HG03575 (cell line): Measurements from ENCODE around the gene RIC1.
"Not testable (repeated sequence)": the region's sequence is repeated elsewhere in the genome, so short reads cannot be mapped to it uniquely, and the experiment has no call there.

Source experiments
- ATAC-seq: cut with Tn5 transposase; IDR thresholded peaks from one replicate; pipeline ENCODE4 v1.9.1; 2021; ENCODE audit not compliant: unreplicated experiment, insufficient number of reproducible peaks, low FRiP score; ENCODE audit errors: extremely low read depth

The RIC1 gene

DNA sequence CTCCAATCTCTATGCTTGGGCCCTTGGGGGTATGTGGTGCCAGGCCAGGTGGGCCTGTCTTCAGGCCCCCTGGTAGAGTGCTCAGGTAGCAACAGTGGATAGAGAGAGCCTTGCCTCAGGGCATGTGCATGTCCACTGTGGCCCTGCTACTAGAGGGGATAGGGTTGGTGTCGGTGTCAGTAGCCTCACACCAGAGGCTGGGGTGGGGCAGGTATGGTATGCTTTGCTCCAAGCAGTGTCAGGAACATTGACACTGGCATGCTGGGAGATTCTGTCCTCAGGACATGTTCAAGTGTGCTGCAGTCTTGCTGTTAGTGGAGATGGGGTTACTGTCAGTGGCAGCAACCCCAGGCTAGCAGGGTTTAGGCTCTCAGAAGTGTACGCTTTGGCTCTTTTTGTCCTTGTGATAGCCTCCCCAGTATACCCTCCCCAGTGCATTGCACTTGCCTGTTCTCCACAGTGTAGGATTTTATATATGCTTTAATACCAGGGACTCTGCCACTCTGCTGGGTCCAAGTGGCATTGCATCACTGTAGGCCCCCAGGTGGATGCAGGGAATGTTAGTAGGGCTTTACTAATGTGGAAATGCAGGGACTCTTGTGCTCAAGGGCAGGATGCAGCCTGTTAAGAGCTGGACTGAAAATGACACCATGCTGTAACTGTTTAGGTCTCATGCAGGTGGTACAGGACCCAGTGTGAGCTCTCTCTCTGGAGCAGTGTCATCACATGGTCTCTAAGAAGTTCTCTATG, 21.6 kb downstream of the RIC1 start:
- no peak for ATAC-seq

DNA sequence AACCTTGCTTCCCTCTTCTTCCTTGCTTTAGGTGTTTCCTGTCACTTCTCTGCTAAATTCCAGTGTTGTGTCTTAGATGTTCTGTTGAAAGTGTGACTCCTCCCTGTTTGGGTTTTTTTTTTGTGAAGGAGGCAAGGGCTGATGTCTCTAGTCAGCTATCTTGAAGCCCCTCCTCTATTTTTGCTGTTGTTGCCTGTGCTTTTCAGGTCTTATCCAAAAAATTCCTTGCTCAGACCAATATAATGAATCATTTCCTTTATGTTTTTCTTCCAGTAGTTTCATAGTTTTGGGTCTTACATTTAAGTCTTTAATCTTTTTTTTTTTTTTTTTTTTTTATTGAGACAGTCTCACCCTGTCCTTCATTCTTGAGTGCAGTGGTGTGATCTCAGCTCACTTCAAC, 22.3 kb downstream of the RIC1 start:
- ATAC-seq = no peak

DNA sequence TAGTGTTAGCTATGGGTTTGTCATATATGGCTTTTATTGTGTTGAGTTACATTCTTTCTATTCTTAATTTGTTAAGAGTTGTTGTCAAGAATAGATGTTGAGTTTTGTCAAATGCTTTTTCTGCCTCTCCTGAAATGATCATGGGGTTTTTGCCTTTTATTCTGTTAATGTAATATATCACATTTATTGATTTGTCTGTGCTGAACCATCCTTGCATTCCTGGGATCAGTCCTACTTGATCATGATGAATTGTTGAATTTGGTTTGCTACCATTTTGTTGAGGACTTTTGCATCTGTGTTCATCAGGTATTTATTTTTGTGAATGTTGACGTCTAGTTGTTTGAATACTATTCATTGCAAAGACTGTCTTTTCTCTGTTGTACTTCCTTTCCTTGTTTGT, 23.9 kb downstream of the RIC1 start:
- no peak for ATAC-seq

DNA sequence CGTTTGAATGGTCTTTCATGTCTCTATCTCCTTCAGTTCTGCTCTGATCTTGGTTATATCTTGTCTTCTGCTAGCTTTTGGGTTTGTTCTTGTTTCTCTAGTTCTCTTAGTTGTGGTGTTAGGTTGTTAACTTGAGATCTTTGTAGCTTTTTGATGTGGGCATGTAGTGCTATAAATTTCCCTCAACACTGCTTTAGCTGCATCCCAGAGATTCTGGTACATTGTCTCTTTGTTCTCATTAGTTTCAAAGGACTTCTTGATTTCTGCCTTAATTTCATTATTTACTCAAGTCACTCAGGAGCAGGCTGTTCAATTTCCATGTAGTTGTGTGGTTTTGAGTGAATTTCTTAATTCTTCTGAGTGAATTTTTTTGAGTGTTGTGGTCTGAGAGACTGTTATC, 33.9 kb downstream of the RIC1 start:
- ATAC-seq = not testable (repeated sequence)

DNA sequence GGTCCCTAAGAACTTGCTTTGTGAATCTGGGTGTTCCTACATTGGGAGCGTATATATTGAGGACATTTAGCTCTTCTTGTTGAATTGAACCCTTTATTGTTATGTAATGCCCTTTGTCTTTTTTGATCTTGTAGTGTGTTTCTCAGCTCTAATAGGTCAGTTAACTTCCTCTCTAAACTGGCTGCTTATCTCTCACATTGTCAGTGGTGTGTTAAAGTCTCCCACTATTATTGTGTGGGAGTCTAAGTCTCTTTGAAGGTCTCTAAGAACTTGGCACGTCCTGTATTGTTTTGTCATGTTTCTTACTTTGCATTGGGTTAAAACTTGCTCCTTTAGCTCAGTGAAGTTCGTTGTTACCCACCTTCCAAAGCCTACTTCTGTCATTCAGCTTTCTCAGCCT, 36.2 kb downstream of the RIC1 start:
- ATAC-seq = no peak

DNA sequence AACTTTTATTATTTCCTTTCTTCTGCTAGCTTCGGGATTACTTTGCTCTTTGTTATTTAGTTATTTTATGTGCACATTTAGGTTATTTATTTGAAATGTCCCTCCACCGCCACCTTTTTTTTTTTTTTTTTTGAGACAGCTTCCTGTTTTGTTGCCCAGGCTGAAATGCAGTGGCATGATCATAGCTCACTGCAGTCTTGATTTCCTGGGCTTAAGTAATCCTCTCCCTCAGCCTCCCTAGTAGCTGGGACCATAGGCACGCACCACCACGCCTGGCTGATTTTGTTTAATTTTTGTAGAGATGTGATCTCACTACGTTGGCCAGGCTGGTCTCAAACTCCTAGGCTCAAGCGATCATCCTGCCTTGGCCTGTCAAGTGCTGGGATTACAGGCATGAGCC, 38.5 kb downstream of the RIC1 start:
- no peak for ATAC-seq

DNA sequence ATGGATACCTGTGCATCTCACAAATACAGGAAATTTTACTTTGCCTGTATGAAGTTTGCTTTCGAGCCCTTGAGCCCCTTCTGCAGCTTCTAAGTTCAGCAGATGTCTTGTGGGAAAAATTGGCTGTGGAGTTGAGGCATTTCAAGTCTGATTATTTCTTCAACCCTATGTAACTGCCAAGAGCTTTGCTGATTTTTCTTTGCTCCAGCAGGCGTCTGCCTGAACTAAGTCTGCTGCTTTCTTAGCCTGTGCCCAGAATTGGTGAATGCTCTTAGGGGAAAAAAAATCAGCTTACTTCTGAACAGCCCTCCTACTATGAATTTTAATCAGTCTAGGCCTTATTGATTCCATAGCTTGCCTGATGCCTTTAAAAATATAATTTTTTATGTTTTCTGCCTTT, 41.2 kb downstream of the RIC1 start:
- no peak for ATAC-seq

DNA sequence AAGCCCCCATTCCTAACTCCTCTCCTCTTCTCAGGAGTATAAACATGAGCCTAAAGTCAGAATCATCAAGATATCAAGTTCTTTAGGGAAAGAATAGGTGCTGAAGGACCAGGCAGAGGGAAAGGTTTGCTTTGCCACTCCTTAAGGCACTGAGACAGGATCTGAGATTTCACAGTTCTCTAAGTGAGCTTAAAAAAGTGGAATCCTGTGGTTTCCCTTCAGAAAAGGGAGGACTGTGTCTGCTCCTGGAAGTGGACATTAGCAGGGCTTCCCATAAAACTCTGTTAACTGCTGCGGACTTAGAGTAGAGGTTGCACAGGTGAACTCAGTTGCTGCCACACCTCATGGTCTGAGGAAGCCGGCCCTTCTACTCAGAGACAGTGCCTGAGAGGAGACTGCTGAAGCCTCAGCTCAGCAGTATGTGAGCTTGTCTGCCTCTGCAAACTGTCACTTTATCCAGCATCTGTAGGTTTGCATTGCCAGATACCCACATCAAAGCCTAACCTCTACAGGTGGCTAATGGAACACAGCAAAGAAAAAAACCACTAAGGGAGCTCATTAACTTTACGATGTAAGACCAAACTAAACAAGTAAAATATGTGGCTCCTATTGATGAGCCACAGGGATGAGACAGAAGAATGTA, 42.9 kb downstream of the RIC1 start:
- no peak for ATAC-seq

DNA sequence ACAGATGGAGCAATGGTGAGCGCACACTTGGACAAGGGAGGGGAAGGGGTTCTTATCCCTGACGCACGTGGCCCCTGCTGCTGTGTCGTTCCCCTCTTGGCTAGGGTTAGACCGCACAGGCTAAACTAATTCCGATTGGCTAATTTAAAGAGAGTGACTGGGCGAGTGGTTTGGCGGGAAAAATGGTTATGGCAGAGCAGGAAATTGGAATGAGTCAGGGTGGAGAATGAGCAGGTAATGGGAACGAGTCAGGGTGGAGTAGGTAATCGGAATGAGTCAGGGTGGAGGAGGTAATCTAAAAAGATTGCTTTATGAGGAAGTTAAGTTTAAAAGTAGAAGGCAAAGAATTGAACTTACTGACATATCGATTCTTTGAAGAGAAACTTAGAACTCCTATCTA, 46.1 kb downstream of the RIC1 start:
- ATAC-seq = not testable (repeated sequence)

DNA sequence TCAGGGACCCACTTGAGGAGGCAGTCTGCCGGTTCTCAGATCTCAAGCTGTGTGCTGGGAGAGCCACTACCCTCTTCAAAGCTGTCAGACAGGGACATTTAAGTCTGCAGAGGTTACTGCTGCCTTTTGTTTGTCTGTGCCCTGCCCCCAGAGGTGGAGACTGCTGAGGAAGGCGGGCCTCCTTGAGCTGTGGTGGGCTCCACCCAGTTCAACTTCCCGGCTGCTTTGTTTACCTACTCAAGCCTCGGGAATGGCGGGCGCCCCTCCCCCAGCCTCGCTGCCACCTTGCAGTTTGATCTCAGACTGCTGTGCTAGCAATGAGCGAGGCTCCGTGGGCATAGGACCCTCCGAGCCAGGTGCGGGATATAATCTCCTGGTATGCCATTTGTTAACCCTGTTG, 54.7 kb downstream of the RIC1 start:
- not testable (repeated sequence) for ATAC-seq

DNA sequence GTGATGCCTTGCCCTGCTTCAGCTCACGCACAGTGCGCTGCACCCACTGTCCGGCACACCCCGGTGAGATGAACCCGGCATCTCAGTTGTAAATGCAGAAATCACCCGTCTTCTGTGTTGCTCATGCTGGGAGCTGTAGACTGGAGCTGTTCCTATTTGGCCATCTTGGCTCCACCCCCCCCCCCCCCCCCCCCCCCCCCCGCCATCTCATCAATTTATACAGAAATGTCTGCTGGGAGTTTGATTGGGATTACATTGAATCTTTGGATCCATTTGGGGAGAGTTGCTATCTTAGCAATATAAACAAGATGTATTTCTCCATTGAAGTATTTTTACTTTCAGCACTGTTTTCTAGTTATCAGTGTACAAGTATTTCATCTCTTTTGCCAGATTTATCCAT, 55.2 kb downstream of the RIC1 start:
- ATAC-seq = no peak

DNA sequence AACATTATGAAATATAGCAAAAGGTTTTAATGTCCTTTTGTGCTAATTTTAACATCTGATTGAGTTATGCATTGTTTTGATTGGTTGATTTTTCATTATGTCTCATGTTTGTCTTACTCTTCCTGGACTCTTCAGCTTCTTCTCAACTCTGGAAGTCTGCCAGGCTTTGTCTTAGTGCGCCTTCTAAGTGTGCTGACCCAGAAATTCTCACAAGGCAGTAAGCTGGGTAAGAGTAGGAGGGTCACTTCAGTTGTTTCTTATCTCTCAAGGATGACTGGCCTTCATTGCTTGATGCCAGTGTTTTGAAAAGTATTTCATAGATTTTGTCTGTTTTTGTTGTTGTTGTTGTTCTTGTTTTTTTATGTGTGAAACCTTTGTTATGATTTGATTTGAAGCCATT, 59.2 kb downstream of the RIC1 start:
- ATAC-seq = no peak

DNA sequence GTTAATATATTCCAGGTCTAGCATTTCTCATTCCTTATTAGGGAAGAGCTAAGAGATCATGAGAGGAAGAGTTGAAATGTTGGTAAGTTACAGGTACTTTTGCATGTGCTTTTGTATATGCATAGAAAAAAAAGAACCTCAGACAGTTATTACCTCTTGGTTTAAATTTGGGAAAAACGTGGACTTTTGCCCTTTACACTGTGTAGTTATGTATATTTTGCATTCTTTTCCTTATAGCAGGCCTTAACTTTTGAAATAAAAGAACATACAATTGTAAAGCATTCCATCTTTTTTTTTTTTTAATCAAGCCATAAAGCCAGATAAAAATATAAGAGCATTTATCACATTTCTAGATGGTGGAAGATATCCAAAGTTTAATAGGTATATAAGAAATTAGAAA, 61.4 kb downstream of the RIC1 start:
- ATAC-seq = no peak

DNA sequence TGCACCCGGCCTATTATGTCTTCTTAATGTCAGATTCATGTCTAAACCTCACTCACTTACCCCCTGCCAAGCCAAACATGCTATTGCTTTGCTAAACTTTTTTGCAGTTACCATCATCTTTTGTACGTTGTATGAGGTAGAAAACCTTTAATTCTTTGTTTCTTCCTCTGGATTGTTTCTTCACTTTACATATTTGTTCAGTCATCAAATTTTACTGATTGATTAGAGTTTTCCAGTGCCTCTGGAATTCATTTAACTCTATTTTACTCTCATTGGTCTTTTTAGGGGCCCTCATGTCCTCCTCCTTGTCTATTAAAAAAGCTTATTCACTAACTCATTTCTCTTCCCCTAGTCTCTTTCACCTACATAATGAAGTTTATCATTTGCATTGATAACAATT, 67.0 kb downstream of the RIC1 start:
- no peak for ATAC-seq

DNA sequence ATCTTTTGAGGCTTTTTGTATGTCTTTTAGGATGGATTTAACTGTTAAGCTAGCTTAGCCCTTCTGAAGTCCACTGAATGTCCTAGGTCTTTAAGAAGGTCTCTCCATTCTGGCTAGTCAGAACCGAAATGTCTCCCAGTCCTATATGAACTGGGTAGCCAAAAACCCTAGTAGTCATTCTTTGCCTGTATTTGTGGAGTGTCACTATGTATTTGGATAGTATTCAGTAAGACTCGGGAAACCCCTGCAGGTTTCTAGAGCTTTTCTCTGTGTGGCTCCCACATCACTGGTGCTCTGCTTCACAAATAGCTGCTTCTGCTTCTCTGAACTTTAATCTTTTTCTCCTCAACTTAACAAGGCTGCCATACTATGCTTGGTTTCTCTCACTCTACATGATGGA, 68.0 kb downstream of the RIC1 start:
- no peak for ATAC-seq

DNA sequence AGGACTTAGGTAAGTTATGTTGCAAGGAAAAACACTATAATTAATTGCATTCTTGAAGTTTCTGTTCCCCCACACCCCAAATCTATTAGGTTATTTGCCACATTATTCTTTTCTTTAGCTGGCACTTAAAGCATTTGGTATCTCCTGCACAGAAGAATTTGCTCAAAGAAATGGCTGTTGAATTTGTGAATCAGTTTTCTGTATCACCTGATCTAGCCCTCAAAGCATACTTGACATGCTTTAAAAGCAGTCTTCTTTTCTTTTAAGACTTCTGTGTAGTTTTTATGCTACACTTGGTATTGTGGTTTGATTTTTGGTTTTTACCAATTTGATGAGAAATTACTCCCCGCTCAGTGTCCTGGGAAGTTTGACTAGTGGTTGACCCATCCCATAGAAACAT, 69.1 kb downstream of the RIC1 start:
- ATAC-seq = no peak

DNA sequence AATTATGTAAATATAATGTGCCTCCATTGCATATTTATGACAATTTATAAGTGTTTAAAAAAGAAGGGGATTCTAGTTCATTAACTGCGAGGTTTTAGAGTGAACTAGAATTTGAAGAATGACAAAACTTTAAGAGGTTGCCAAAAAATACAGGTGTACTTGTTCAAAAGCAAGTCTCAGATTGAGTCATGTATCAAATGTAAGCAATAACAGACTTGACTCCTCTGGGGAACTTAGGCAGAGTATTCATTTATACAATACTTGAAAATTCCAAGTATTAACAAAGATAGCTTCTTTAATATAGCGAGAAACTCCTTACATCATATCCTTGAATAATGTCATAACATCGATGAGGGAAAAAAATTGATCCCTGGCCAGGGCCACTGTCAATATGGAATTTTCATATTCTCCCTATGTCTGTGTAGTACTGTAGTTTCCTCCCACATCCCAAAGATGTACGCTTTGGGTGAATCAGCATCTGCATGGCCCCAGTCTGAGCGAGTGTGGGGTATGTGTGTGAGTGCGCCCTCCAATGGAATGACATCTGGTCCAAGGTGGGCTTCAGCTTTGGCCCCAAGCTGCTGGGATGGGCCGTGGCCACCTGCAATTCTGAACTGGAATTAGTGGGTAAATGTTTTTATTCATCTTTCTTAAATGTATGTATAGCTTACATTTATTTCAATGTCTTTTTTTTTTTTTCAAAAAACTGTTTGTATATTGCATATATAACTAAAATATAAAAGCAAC, 70.1 kb downstream of the RIC1 start:
- no peak for ATAC-seq

DNA sequence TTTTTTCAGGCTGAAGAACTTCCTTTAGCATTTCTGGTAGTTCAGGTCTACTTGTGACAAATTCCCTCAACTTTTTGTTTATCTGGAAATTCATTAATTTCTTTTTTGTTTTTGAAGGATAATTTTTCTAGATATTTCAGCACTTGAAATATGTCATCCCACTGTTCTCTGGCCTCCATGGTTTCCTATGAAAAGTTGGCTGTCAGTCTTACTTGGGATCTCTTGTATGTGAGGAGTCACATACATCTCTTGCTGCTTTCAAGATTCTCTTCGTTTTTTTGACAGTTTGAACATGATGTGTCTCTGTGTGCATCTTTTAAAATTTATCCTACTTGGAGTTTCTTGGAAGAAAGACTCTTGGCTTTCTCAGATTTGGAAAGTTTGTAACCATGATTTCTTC, 79.5 kb downstream of the RIC1 start:
- ATAC-seq = no peak

DNA sequence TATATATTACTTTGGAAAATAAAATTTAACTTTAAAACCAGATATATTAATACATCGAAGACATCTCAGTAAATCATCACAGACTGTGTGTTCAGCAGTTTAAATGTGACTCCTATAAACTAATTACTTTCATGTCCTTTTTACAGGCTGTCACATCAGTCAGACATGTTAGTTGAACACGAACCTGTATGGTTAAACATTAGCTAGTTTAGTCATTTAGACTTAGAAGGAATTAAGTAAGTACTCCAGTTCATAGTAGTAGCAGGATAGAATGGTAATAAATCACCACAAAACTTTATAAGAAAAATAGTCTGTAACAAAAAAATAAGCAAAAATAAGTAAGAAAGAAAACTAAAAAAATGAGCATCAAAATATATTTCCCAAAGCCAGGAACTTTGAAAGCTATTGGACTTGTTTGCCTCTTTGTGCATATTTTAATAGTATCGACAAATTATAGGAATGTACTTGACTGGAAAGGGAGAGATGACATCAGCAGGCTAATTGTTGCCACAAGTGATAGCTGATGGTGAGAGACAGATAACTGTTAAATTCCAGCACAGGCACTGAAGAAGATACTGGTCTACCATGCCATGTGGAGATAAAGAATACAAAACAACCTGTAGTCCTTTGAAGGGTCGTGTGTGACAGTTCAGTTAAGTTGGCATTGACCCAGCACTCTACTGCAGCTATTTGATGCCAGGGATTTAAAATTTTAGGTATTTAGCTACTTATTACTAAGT, 83.9 kb downstream of the RIC1 start:
- ATAC-seq = no peak
